Tibial nerve (tissue), 4 donors: ENCODE measurements around the gene CAMSAP2.

Experiments used
- EP300 ChIP-seq, 2 donors: sonication (generic); formaldehyde crosslinking; IDR thresholded peaks; one replicate each; pipeline ENCODE4 v1.6.1; 2017; ENCODE audit warnings: antibody characterized with exemption in 2 of 2, mild to moderate bottlenecking in 1 of 2
- POLR2A ChIP-seq, 2 donors: fragments of 450-650 bp; IDR thresholded peaks; one replicate each; pipeline ENCODE4 v1.6.1; 2017; ENCODE audit warnings: antibody characterized with exemption in 2 of 2, mild to moderate bottlenecking in 2 of 2, moderate library complexity in 2 of 2
- TF ChIP-seq, protein P1 (sequence below), 5 experiments: fragments of 200-600 bp in 3 of 5; fragments of 450-650 bp in 2 of 5; sonication (generic) in 3 of 5; IDR thresholded peaks; one replicate each; pipeline ENCODE4 v1.5.1; 2016 to 2019; ENCODE audit warnings: antibody characterized with exemption in 5 of 5, mild to moderate bottlenecking in 3 of 5, moderate library complexity in 2 of 5

DNA sequence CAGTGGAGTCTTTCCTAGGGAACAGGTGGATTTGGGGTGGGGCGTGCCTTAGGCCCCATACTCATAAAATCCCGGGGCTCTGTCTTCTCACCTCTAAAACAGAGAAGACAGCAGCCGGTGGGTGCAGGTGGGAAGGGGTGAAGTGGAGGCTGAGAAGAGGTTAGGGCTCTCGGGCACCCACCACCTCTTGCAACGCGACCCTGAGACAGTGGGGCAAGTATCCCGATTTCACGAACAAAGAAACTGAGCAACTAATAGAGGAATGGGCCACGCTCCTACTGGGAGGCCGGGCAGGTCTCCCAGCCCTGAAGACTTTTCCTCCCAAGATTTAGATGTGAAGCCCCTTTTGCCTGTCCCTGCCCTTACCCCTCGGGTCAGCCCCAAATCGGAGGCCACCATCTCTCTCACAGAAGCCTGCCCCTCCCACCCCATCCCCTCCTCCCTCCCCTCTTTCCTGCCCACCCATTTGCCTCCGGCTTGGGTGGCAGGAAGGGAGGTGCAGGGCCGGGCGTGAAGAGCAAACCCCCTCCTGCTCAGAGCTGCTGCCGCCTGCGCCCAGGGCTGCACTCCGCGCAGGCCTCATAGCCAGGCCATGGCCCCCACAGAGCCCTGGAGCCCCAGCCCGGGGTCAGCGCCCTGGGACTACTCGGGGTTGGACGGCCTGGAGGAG lies 133.9 kb downstream of the CAMSAP2 start, which contains the start of gene GPR25:
- TF ChIP-seq, protein P1, sequence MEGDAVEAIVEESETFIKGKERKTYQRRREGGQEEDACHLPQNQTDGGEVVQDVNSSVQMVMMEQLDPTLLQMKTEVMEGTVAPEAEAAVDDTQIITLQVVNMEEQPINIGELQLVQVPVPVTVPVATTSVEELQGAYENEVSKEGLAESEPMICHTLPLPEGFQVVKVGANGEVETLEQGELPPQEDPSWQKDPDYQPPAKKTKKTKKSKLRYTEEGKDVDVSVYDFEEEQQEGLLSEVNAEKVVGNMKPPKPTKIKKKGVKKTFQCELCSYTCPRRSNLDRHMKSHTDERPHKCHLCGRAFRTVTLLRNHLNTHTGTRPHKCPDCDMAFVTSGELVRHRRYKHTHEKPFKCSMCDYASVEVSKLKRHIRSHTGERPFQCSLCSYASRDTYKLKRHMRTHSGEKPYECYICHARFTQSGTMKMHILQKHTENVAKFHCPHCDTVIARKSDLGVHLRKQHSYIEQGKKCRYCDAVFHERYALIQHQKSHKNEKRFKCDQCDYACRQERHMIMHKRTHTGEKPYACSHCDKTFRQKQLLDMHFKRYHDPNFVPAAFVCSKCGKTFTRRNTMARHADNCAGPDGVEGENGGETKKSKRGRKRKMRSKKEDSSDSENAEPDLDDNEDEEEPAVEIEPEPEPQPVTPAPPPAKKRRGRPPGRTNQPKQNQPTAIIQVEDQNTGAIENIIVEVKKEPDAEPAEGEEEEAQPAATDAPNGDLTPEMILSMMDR (IDR thresholded peaks at IDR 0.05), result no peak
- no peak for TF ChIP-seq POLR2A (IDR thresholded peaks at IDR 0.05)
- TF ChIP-seq EP300 (IDR thresholded peaks at IDR 0.05), result no peak
